GM21723 (cell line): ENCODE results near the gene PAOX.
"Not testable (repeated sequence)": the region's sequence is repeated elsewhere in the genome, so short reads cannot be mapped to it uniquely, and the experiment has no call there.

ENCODE experiments used
- ATAC-seq: cut with Tn5 transposase; IDR thresholded peaks from one replicate; pipeline ENCODE4 v1.9.1; 2021; ENCODE audit warnings: mild to moderate bottlenecking, moderate library complexity; ENCODE audit not compliant: unreplicated experiment

The PAOX gene

GRCh38 chr10:133383551-133383950 lies 4.5 kb downstream of the PAOX start:
- ATAC-seq, result no peak

GRCh38 chr10:133384071-133384470 lies 5.0 kb downstream of the PAOX start:
- no peak for ATAC-seq

GRCh38 chr10:133385214-133385613 lies 6.2 kb downstream of the PAOX start:
- no peak for ATAC-seq

GRCh38 chr10:133386951-133387350 lies 7.9 kb downstream of the PAOX start:
- ATAC-seq, result not testable (repeated sequence)

GRCh38 chr10:133388236-133388972 lies 9.3 kb downstream of the PAOX start:
- peak; percentile 4 for ATAC-seq

GRCh38 chr10:133388973-133389818 lies 10.1 kb downstream of the PAOX start:
- ATAC-seq, result peak; percentile 82

- no peak for ATAC-seq
These were observed 11.7 kb downstream of the PAOX start for GRCh38 chr10:133390597-133391248.

- no peak for ATAC-seq
These were observed 12.2 kb downstream of the PAOX start for GRCh38 chr10:133391249-133391635.

GRCh38 chr10:133391761-133392518 lies 12.9 kb downstream of the PAOX start:
- ATAC-seq, result no peak

- ATAC-seq, result no peak
These were observed 14.5 kb downstream of the PAOX start for GRCh38 chr10:133393401-133394063.

GRCh38 chr10:133394064-133394663 lies 15.1 kb downstream of the PAOX start, which contains the start of gene MTG1:
Gene MTG1 (plus strand): TSS chr10:133394157. CDS start chr10:133394221, 64 bp downstream.
- ATAC-seq, result peak; percentile 66

- no peak for ATAC-seq
These were observed 15.7 kb downstream of the PAOX start for GRCh38 chr10:133394801-133395221.

GRCh38 chr10:133396035-133396624 lies 17.1 kb downstream of the PAOX start:
- ATAC-seq, result no peak

GRCh38 chr10:133397938-133398337 lies 18.9 kb downstream of the PAOX start:
- no peak for ATAC-seq

GRCh38 chr10:133399123-133399601 lies 20.1 kb downstream of the PAOX start:
- no peak for ATAC-seq

- peak; percentile 80 for ATAC-seq
These were observed 21.8 kb downstream of the PAOX start for GRCh38 chr10:133400624-133401424.

GRCh38 chr10:133401500-133401899 lies 22.4 kb downstream of the PAOX start:
- peak; percentile 8 for ATAC-seq

- ATAC-seq, result no peak
These were observed 23.1 kb downstream of the PAOX start for GRCh38 chr10:133401981-133402725.
